LNCaP clone FGC (cell line): ENCODE results near the gene ICAM5.
A peak's percentile ranks its signal among the peaks of the same experiment; 100 is the strongest.

Experiments used
- DNase-seq: peaks from one replicate; pipeline ENCODE4 v3.0.0-alpha.2; 2011; ENCODE audit warnings: low read depth
- H3K4me3 ChIP-seq: 2 replicates; pipeline ENCODE4 v1.5.1; 2011; ENCODE audit warnings: mild to moderate bottlenecking, low read depth, low read length, control low read depth
- CTCF ChIP-seq: IDR thresholded peaks from 2 replicates; pipeline ENCODE4 v1.5.1; 2012; ENCODE audit warnings: mild to moderate bottlenecking; ENCODE audit not compliant: control insufficient read depth, insufficient read depth; ENCODE audit errors: extremely low read depth

Gene ICAM5

DNA sequence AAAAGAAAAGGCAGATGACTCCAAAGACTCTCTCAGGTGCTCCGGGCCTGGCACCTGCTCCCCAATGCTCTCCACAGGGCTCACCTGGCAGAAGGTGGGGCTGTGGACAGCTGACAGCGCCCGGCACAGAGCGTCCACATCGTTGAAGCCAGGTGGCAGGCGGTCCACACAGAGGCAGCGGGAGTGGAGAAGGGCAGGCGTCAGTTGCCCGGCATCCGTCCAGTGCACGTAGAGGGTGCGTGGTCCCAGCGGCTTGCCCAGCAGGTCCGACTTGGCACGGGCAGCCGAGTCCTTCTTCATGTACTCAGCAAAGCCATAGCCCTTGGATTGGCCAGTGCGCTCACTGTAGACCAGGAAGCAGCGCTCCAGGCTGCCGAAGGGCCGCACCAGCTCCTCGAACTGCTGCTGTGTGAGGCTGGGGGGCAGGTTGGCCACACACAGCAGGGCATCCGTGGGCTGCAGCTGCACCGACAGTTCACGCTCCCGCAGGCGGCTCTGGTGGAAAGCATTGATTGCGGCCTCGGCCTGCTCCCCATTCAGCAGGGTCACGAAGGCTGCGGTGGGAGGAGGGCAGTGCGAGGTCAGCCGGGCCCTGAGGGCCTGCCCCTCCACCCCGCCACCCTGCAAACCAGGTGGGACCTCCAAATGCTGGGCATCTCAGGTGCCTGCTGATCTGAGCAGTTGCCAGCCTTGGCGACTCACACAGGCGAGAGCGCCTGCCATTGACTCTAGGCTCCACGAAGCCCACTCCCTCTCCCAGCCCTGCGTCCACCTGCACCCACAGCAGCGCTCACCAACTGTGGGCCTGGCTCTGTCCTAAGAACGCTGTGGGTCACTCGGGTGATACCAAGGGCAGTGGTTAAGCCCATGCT, 39.0 kb downstream of the ICAM5 start:
- DNase-seq: no peak
- TF ChIP-seq CTCF: no peak
- H3K4me3 ChIP-seq: no peak overlapping the region

DNA sequence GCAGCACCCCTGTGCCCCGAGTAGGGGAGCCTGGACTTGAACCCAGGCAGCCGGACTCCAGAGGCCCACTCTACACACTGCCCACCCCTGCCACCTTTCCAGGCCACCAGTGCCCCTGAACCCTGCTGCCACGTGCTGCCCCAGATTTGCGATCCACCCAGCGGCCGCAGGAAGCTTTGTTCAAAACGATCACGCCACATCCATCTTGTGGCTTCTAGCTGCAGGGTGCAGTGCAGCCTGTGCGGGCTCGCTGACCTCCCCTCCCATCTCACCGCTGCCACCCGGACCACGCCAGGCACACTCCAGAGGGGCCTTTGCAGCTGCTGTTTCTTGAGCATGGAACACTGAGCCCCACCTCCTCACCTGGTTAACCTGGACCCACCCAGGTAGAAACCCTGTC, 39.8 kb downstream of the ICAM5 start:
- TF ChIP-seq CTCF: no peak
- no peak for DNase-seq
- H3K4me3 ChIP-seq: no peak overlapping the region

- DNase-seq: no peak
- TF ChIP-seq CTCF: no peak
- H3K4me3 ChIP-seq: peak overlapping the region; percentile 91
These were observed 42.6 kb downstream of the ICAM5 start for GRCh38 chr19:10332158-10332964.

GRCh38 chr19:10332965-10333757, 43.4 kb downstream of the ICAM5 start, which contains the start of gene RAVER1:
Gene RAVER1 (minus strand): TSS chr19:10333529. CDS start chr19:10333507, 22 bp downstream.
- peak; percentile 90 for DNase-seq
- TF ChIP-seq CTCF: no peak
- peak within 1 kb of the TSS; percentile 91 for H3K4me3 ChIP-seq

- peak overlapping the region; percentile 91 for H3K4me3 ChIP-seq
- DNase-seq: no peak
- TF ChIP-seq CTCF: no peak
These were observed 44.2 kb downstream of the ICAM5 start for GRCh38 chr19:10333758-10334587.
